H9 (cell line): ENCODE results near the gene CHRNA3. TPM values are rescaled to one million over a fixed set of nuclear protein-coding genes. Genes with fewer than 3 reads are reported as not detected.

Experiments
- DNase-seq: peaks from one replicate; pipeline ENCODE4 v3.0.0-alpha.2; 2017
- H2AFZ ChIP-seq: one replicate; pipeline ENCODE4 v1.6.1; 2013; ENCODE audit warnings: mild to moderate bottlenecking, low read length, control low read depth, moderate library complexity
- H2AK5ac ChIP-seq: 2 replicates; pipeline ENCODE4 v1.6.1; 2013; ENCODE audit warnings: low read length, control low read depth, mixed read lengths; ENCODE audit not compliant: insufficient read length
- H2BK120ac ChIP-seq: one replicate; pipeline ENCODE4 v1.6.1; 2013; ENCODE audit warnings: low read depth, mild to moderate bottlenecking, low read length, control low read depth, inconsistent platforms; ENCODE audit not compliant: poor library complexity, severe bottlenecking
- H2BK12ac ChIP-seq: 2 replicates; pipeline ENCODE4 v1.6.1; 2013; ENCODE audit warnings: low read length, control low read depth, mixed read lengths, low read depth; ENCODE audit not compliant: insufficient read length
- H2BK15ac ChIP-seq: 2 replicates; pipeline ENCODE4 v1.6.1; 2013; ENCODE audit warnings: low read depth, low read length, control low read depth
- H2BK20ac ChIP-seq: one replicate; pipeline ENCODE4 v1.6.1; 2013; ENCODE audit warnings: low read depth, mild to moderate bottlenecking, low read length, control low read depth, inconsistent platforms; ENCODE audit not compliant: poor library complexity, severe bottlenecking
- H2BK5ac ChIP-seq: 2 replicates; pipeline ENCODE4 v1.6.1; 2013; ENCODE audit warnings: low read length, control low read depth, mixed read lengths; ENCODE audit not compliant: insufficient read length
- H3K14ac ChIP-seq: 2 replicates; pipeline ENCODE4 v1.6.1; 2013; ENCODE audit warnings: low read length, control low read depth; ENCODE audit not compliant: insufficient read depth
- H3K18ac ChIP-seq: 2 replicates; pipeline ENCODE4 v1.6.1; 2013; ENCODE audit warnings: low read depth, mild to moderate bottlenecking, mixed read lengths, low read length, control low read depth; ENCODE audit not compliant: insufficient read length
- H3K23ac ChIP-seq: 2 replicates; pipeline ENCODE4 v1.6.1; 2013; ENCODE audit warnings: low read length, control low read depth, mixed read lengths, low read depth; ENCODE audit not compliant: insufficient read length
- H3K23me2 ChIP-seq: 2 replicates; pipeline ENCODE4 v1.6.1; 2013; ENCODE audit warnings: low read depth, mild to moderate bottlenecking, mixed read lengths, low read length, control low read depth; ENCODE audit not compliant: insufficient read length, poor library complexity, severe bottlenecking
- H3K27ac ChIP-seq: 2 replicates; pipeline ENCODE4 v1.5.1; 2013; ENCODE audit warnings: low read length, control low read depth, mixed read lengths, low read depth; ENCODE audit not compliant: insufficient read length
- H3K27me3 ChIP-seq: 2 replicates; pipeline ENCODE4 v1.6.1; 2013; ENCODE audit warnings: low read length, control low read depth, inconsistent platforms; ENCODE audit not compliant: insufficient read depth
- H3K4ac ChIP-seq: 2 replicates; pipeline ENCODE4 v1.6.1; 2013; ENCODE audit warnings: low read depth, mild to moderate bottlenecking, control low read depth, inconsistent platforms, low read length, moderate library complexity
- H3K4me1 ChIP-seq: 2 replicates; pipeline ENCODE4 v1.6.1; 2013; ENCODE audit warnings: low read length, control low read depth, inconsistent platforms; ENCODE audit not compliant: insufficient read depth
- H3K4me2 ChIP-seq: 2 replicates; pipeline ENCODE4 v1.6.1; 2013; ENCODE audit warnings: low read length, control low read depth, mixed read lengths; ENCODE audit not compliant: insufficient read length, insufficient read depth
- H3K56ac ChIP-seq: 2 replicates; pipeline ENCODE4 v1.6.1; 2013; ENCODE audit warnings: low read depth, mild to moderate bottlenecking, mixed read lengths, low read length, control low read depth; ENCODE audit not compliant: insufficient read length
- H3K79me1 ChIP-seq: 2 replicates; pipeline ENCODE4 v1.6.1; 2013; ENCODE audit warnings: low read depth, mild to moderate bottlenecking, moderate library complexity, low read length, control low read depth, inconsistent platforms; ENCODE audit not compliant: insufficient read depth, poor library complexity, severe bottlenecking
- H3K79me2 ChIP-seq: 2 replicates; pipeline ENCODE4 v1.6.1; 2013; ENCODE audit warnings: low read length, control low read depth, inconsistent platforms; ENCODE audit not compliant: insufficient read depth
- H3K9ac ChIP-seq: 2 replicates; pipeline ENCODE4 v1.6.1; 2013; ENCODE audit warnings: low read length, control low read depth, mixed read lengths; ENCODE audit not compliant: insufficient read length; ENCODE audit errors: extremely low read depth
- H3K9me3 ChIP-seq: one replicate; pipeline ENCODE4 v1.6.1; 2013; ENCODE audit warnings: low read depth, low read length, inconsistent platforms; ENCODE audit not compliant: control insufficient read depth
- H3T11ph ChIP-seq: one replicate; pipeline ENCODE4 v1.6.1; 2013; ENCODE audit warnings: mild to moderate bottlenecking, low read length, control low read depth, inconsistent platforms
- H4K20me1 ChIP-seq: one replicate; pipeline ENCODE4 v1.6.1; 2013; ENCODE audit not compliant: control insufficient read depth, insufficient read length, insufficient read depth
- H4K5ac ChIP-seq: 2 replicates; pipeline ENCODE4 v1.6.1; 2013; ENCODE audit warnings: low read depth, mild to moderate bottlenecking, mixed read lengths, low read length, control low read depth; ENCODE audit not compliant: insufficient read length
- H4K8ac ChIP-seq: replicated peaks from 2 replicates; pipeline ENCODE4 v1.6.1; 2013; ENCODE audit warnings: low read length, control low read depth, mixed read lengths, low read depth; ENCODE audit not compliant: insufficient read length
- H4K91ac ChIP-seq: 2 replicates; pipeline ENCODE4 v1.6.1; 2013; ENCODE audit warnings: low read depth, mild to moderate bottlenecking, moderate library complexity, mixed read lengths, low read length, control low read depth; ENCODE audit not compliant: insufficient read length
- H3K27ac Mint-ChIP-seq, 3 experiments: 2 replicates in 2 of 3; 3 replicates in 1 of 3; pipeline ENCODE4 v1.8.0; 2020 to 2021; ENCODE audit warnings: mixed read lengths in 3 of 3, mild to moderate bottlenecking in 1 of 3, moderate library complexity in 1 of 3
- H3K27me3 Mint-ChIP-seq: 2 replicates; pipeline ENCODE4 v1.8.0; 2021; ENCODE audit warnings: low read depth, mild to moderate bottlenecking, moderate library complexity, mixed read lengths
- H3K36me3 Mint-ChIP-seq, 3 experiments: 2 replicates in 2 of 3; 3 replicates in 1 of 3; pipeline ENCODE4 v1.8.0; 2020 to 2021; ENCODE audit warnings: low read depth in 3 of 3, mixed read lengths in 3 of 3; ENCODE audit not compliant: insufficient read depth in 1 of 3
- H3K4me1 Mint-ChIP-seq, 2 experiments: 2 replicates each; pipeline ENCODE4 v1.8.0; 2020; ENCODE audit warnings: mixed read lengths in 2 of 2
- H3K4me3 Mint-ChIP-seq, 2 experiments: 2 replicates in 1 of 2; 3 replicates in 1 of 2; pipeline ENCODE4 v1.8.0; 2020 to 2021; ENCODE audit warnings: mild to moderate bottlenecking in 2 of 2, mixed read lengths in 2 of 2, moderate library complexity in 1 of 2
- H3K9me3 Mint-ChIP-seq, 2 experiments: 2 replicates in 1 of 2; 3 replicates in 1 of 2; pipeline ENCODE4 v1.8.0; 2020; ENCODE audit warnings: mild to moderate bottlenecking in 2 of 2, mixed read lengths in 2 of 2, moderate library complexity in 1 of 2
- WGBS: extraction: QIAGEN DNeasy Blood & Tissue Kit; methylation state at CpG from one replicate; pipeline ENCODE4 v1.1.7; 2013; ENCODE audit warnings: missing lambda C conversion rate, low lambda C conversion rate, mixed read lengths; ENCODE audit not compliant: insufficient read length; ENCODE audit errors: extremely low coverage; 5-methylcytosine and 5-hydroxymethylcytosine counted together
- total RNA-seq: library from RNA; stranded (reverse); gene quantifications from 2 replicates; pipeline ENCODE4 v1.2.1, GENCODE V29; 2021
- TF ChIP-seq, protein P1 (sequence below): fragments of 200-600 bp; sonication (generic); conservative IDR thresholded peaks from 3 replicates; pipeline ENCODE4 v1.8.0; 2021; ENCODE audit warnings: antibody characterized with exemption, mild to moderate bottlenecking

Gene CHRNA3
- total RNA-seq, 1 experiment from 2014 or later: 0.81 TPM

DNA sequence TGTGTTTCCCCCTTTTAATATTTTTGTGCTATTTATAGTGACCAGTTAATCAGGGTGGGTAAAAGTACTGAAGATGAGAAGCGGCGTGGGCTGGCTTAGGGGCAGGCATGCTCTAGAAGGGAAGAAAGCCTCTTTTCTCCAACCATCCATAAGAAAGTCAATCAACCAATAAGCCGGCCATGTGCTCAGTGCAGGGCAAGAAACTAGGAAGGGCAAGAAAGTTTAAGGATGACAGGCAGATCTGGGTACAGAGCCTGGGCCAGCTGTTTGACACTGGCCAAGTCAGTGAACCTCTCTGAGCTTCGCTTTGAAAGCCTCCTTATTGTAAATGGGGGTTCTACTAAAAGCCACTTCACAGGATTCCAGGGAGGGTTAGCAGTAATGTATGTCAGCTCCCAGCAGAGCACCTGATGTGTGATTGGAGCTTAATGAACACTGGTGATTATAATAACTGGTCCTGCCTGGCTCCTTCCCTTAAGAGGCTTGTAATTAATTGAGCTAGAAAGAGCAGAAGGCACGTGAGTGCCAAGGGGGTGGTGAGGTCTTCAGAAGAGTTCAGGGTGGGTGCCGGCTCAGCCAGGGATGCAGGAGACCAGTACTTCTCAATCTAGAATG lies 5.7 kb upstream of the CHRNA3 start:
- no peak overlapping the region for H3K14ac ChIP-seq
- H3K9me3 Mint-ChIP-seq: no peaks in the 10 kb centered on the region
- WGBS: no CpG with 5 or more reads among the region's 6 CpGs

More for the DNA sequence above, 5.7 kb upstream of the CHRNA3 start:
- H4K91ac ChIP-seq: no peak overlapping the region
- TF ChIP-seq, protein P1, sequence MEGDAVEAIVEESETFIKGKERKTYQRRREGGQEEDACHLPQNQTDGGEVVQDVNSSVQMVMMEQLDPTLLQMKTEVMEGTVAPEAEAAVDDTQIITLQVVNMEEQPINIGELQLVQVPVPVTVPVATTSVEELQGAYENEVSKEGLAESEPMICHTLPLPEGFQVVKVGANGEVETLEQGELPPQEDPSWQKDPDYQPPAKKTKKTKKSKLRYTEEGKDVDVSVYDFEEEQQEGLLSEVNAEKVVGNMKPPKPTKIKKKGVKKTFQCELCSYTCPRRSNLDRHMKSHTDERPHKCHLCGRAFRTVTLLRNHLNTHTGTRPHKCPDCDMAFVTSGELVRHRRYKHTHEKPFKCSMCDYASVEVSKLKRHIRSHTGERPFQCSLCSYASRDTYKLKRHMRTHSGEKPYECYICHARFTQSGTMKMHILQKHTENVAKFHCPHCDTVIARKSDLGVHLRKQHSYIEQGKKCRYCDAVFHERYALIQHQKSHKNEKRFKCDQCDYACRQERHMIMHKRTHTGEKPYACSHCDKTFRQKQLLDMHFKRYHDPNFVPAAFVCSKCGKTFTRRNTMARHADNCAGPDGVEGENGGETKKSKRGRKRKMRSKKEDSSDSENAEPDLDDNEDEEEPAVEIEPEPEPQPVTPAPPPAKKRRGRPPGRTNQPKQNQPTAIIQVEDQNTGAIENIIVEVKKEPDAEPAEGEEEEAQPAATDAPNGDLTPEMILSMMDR: no peak
- no peak overlapping the region for H2BK20ac ChIP-seq
- no peak overlapping the region for H3K4me2 ChIP-seq
- H3K9ac ChIP-seq: no peak overlapping the region
- H4K8ac ChIP-seq: no peak overlapping the region
- H3K27me3 ChIP-seq: peaks cover 2% of the 10 kb centered on the region; the same call in 1 of the 2 replicates
- H2BK15ac ChIP-seq: no peak overlapping the region
- no peaks in the 10 kb centered on the region for H3K79me2 ChIP-seq
- H3K27ac Mint-ChIP-seq: no peak overlapping the region; a peak in 1 of 7 replicates
- no peak overlapping the region for H4K5ac ChIP-seq
- H2BK5ac ChIP-seq: no peak overlapping the region
- H3K4me1 ChIP-seq: no peaks in the 10 kb centered on the region
- DNase-seq: no peak
- no peak overlapping the region for H3T11ph ChIP-seq
- H3K4ac ChIP-seq: no peak overlapping the region
- H2AFZ ChIP-seq: no peak overlapping the region
- H4K20me1 ChIP-seq: no peaks in the 10 kb centered on the region
- H3K27me3 Mint-ChIP-seq: peaks cover 45% of the 10 kb centered on the region
- H2AK5ac ChIP-seq: no peak overlapping the region
- H2BK120ac ChIP-seq: no peak overlapping the region
- no peak overlapping the region for H3K18ac ChIP-seq
- H3K4me3 Mint-ChIP-seq: no peak overlapping the region
- H3K23me2 ChIP-seq: no peaks in the 10 kb centered on the region
- no peak overlapping the region for H3K56ac ChIP-seq
- no peaks in the 10 kb centered on the region for H3K79me1 ChIP-seq
- no peak overlapping the region for H3K27ac ChIP-seq
- H3K23ac ChIP-seq: no peak overlapping the region
- peaks cover 0 to 9% (median 4%) of the 10 kb centered on the region in 3 experiments; a peak in 2 of 7 replicates for H3K36me3 Mint-ChIP-seq
- no peak overlapping the region for H2BK12ac ChIP-seq
- peaks cover 3 to 5% of the 10 kb centered on the region in 2 experiments; a peak in 1 of 4 replicates for H3K4me1 Mint-ChIP-seq
- H3K9me3 ChIP-seq: no peaks in the 10 kb centered on the region
